K562 (cell line): ENCODE results near the gene LYPD4. TPM values are rescaled to one million over a fixed set of nuclear protein-coding genes. Genes with fewer than 3 reads are reported as not detected.
A peak's percentile ranks its signal among the peaks of the same experiment; 100 is the strongest.

Source experiments
- ASH1L ChIP-seq: fragments of 450-650 bp; IDR thresholded peaks from 2 replicates; pipeline ENCODE4 v1.6.1; 2018; ENCODE audit warnings: borderline replicate concordance, mild to moderate bottlenecking, low read depth; ENCODE audit not compliant: partially characterized antibody
- CBX5 ChIP-seq: IDR thresholded peaks from 2 replicates; pipeline ENCODE4 v1.6.1; 2014; ENCODE audit warnings: low read depth, borderline replicate concordance
- CC2D1A ChIP-seq: fragments of 450-650 bp; IDR thresholded peaks from 2 replicates; pipeline ENCODE4 v1.6.1; 2017; ENCODE audit warnings: mild to moderate bottlenecking
- CHD4 ChIP-seq: fragments of 200-600 bp; sonication (generic); IDR thresholded peaks from 3 replicates; pipeline ENCODE4 v1.6.1; 2012; ENCODE audit warnings: low read depth, mild to moderate bottlenecking, mixed read lengths, low read length, inconsistent platforms; ENCODE audit not compliant: insufficient read depth, insufficient replicate concordance, poor library complexity, severe bottlenecking
- E2F3 ChIP-seq: fragments of 250-450 bp; sonication (Bioruptor Pico); IDR thresholded peaks from 2 replicates; pipeline ENCODE4 v1.4.0; 2020; ENCODE audit warnings: mild to moderate bottlenecking
- IFI16 ChIP-seq: fragments of 250-450 bp; sonication (Bioruptor Pico); IDR thresholded peaks from 2 replicates; pipeline ENCODE4 v2.1.2; 2022; ENCODE audit warnings: mild to moderate bottlenecking, inconsistent platforms
- L3MBTL2 ChIP-seq: fragments of 450-650 bp; IDR thresholded peaks from 2 replicates; pipeline ENCODE4 v1.6.1; 2016; ENCODE audit warnings: mild to moderate bottlenecking, moderate library complexity
- MIER1 ChIP-seq: fragments of 450-650 bp; IDR thresholded peaks from 2 replicates; pipeline ENCODE4 v1.6.1; 2016; ENCODE audit warnings: antibody characterized with exemption, mild to moderate bottlenecking, low read depth
- NR2F6 ChIP-seq: fragments of 450-650 bp; formaldehyde crosslinking; IDR thresholded peaks from 2 replicates; pipeline ENCODE4 v1.4.0; 2020; ENCODE audit warnings: mild to moderate bottlenecking
- PCBP2 ChIP-seq: fragments of 200-400 bp; formaldehyde crosslinking; IDR thresholded peaks from 2 replicates; pipeline ENCODE4 v1.6.1; 2018; ENCODE audit warnings: low read length, low read depth, mild to moderate bottlenecking, moderate library complexity; ENCODE audit not compliant: poor library complexity, severe bottlenecking
- RAD51 ChIP-seq: fragments of 450-650 bp; IDR thresholded peaks from 2 replicates; pipeline ENCODE4 v1.7.1; 2016; ENCODE audit warnings: low read depth, mild to moderate bottlenecking, borderline replicate concordance
- RBM14 ChIP-seq: fragments of 200-400 bp; formaldehyde crosslinking; IDR thresholded peaks from 2 replicates; pipeline ENCODE4 v1.6.1; 2018; ENCODE audit warnings: low read depth, mild to moderate bottlenecking, low read length, moderate library complexity, borderline replicate concordance; ENCODE audit not compliant: insufficient read depth
- REST ChIP-seq, 2 experiments: fragments of 450-650 bp; formaldehyde crosslinking in 1 of 2; IDR thresholded peaks; 2 replicates each; pipeline versions ENCODE4 v1.4.0 to v1.6.1; 2014 to 2020; ENCODE audit warnings: mild to moderate bottlenecking in 2 of 2, borderline replicate concordance in 1 of 2, low read depth in 1 of 2
- SAFB ChIP-seq: fragments of 200-400 bp; formaldehyde crosslinking; IDR thresholded peaks from 2 replicates; pipeline ENCODE4 v1.6.1; 2017; ENCODE audit warnings: low read depth, low read length, borderline replicate concordance
- SMARCA5 ChIP-seq: fragments of 450-650 bp; IDR thresholded peaks from 2 replicates; pipeline ENCODE4 v1.6.1; 2016
- SNAPC5 ChIP-seq: fragments of 250-450 bp; sonication (Bioruptor Pico); IDR thresholded peaks from 2 replicates; pipeline ENCODE4 v1.8.0; 2021; ENCODE audit warnings: moderate library complexity, mild to moderate bottlenecking, inconsistent platforms
- SOX6 ChIP-seq: fragments of 450-650 bp; IDR thresholded peaks from 2 replicates; pipeline ENCODE4 v1.6.1; 2014; ENCODE audit warnings: mild to moderate bottlenecking
- SPI1 ChIP-seq: IDR thresholded peaks from 2 replicates; pipeline ENCODE4 v1.6.1; 2011; ENCODE audit warnings: low read depth, low read length, control low read depth, borderline replicate concordance
- ZNF184 ChIP-seq: sonication (generic); formaldehyde crosslinking; IDR thresholded peaks from 2 replicates; pipeline ENCODE4 v1.5.0; 2020; ENCODE audit warnings: missing genetic modification reagents
- ZNF436 ChIP-seq: fragments of 250-450, 450-650 bp; sonication (Bioruptor Pico); formaldehyde crosslinking; IDR thresholded peaks from 2 replicates; pipeline ENCODE4 v1.7.0; 2020; ENCODE audit warnings: mild to moderate bottlenecking
- ZNF696 ChIP-seq: fragments of 250-450 bp; sonication (Bioruptor Pico); conservative IDR thresholded peaks from 2 replicates; pipeline ENCODE4 v1.4.0; 2020; ENCODE audit warnings: mild to moderate bottlenecking, moderate library complexity
- polyA plus RNA-seq, 8 experiments: library from polyadenylated mRNA; depleted of rRNA in 4 of 8; stranded (reverse) in 5 of 8; unstranded in 3 of 8; fragments of >200 nt; fragmentation: Nextera tagmentation in 2 of 8; fragmentation: Illumina TruSeq in 1 of 8; extraction: Ambion mirVana in 2 of 8; extraction: Trizol in 1 of 8; gene quantifications; 2 replicates each; pipeline versions ENCODE4 v1.2.1 to v1.2.3, GENCODE V29; 2011 to 2014; ENCODE audit warnings: inconsistent platforms in 1 of 8, missing spikeins in 1 of 8
- total RNA-seq, 7 experiments: library from RNA; depleted of rRNA in 6 of 7; stranded (reverse); fragments of >200 nt in 6 of 7; fragmentation: Illumina TruSeq in 2 of 7; extraction: Trizol in 2 of 7; gene quantifications; 2 replicates each; pipeline versions ENCODE4 v1.2.1 to v1.2.3, GENCODE V29; 2011 to 2021; ENCODE audit warnings: low replicate concordance in 1 of 7

LYPD4 gene
- total and polyA plus RNA-seq, 9 of the 15 experiments (the other 6 are each of a cell fraction or from before 2014, with no cell fraction given), result 0.11 TPM; not detected in 8

- TF ChIP-seq REST (IDR thresholded peaks at IDR 0.05; ENCODE audit: borderline replicate concordance), result no peak
- no peak for TF ChIP-seq REST (CRISPR knock-in tag; IDR thresholded peaks at IDR 0.05; ENCODE audit: low read depth)
- no peak; the same call in 1 of the 2 replicates for TF ChIP-seq RAD51
- TF ChIP-seq RBM14, result no peak
- no peak for TF ChIP-seq NR2F6 (CRISPR knock-in tag)
- TF ChIP-seq IFI16 (CRISPR knock-in tag), result no peak
- no peak for TF ChIP-seq ZNF436
- TF ChIP-seq SOX6, result peak; percentile 27; the same call in 1 of the 2 replicates
- no peak for TF ChIP-seq MIER1
- peak; percentile 79 for TF ChIP-seq SPI1
- TF ChIP-seq SAFB, result peak; percentile 93; the same call in 1 of the 2 replicates
- no peak for TF ChIP-seq SNAPC5 (CRISPR knock-in tag)
- TF ChIP-seq E2F3 (CRISPR knock-in tag), result peak; percentile 68
- peak; percentile 84 for TF ChIP-seq L3MBTL2
- TF ChIP-seq ASH1L, result peak; percentile 88
- TF ChIP-seq ZNF696 (CRISPR knock-in tag), result no peak
- TF ChIP-seq ZNF184, result no peak
- TF ChIP-seq CHD4, result no peak
- no peak; the same call in 1 of the 2 replicates for TF ChIP-seq CC2D1A
- peak; percentile 91 for TF ChIP-seq SMARCA5
- TF ChIP-seq PCBP2, result no peak
- 0 out of 2 replicates have a peak, but pooled peaks have one; percentile 61 for TF ChIP-seq CBX5
These were observed 15.3 kb upstream of the LYPD4 start, which contains the start of gene RPS19 (continued) for GRCh38 chr19:41859618-41860418.
